Measurements from ENCODE around the gene GPR107. TPM values are rescaled to one million over a fixed set of nuclear protein-coding genes. Genes with fewer than 3 reads are reported as not detected.

GPR107 gene
- total RNA-seq, 1 donor from 2014 or later, result 70.7 TPM

DNA sequence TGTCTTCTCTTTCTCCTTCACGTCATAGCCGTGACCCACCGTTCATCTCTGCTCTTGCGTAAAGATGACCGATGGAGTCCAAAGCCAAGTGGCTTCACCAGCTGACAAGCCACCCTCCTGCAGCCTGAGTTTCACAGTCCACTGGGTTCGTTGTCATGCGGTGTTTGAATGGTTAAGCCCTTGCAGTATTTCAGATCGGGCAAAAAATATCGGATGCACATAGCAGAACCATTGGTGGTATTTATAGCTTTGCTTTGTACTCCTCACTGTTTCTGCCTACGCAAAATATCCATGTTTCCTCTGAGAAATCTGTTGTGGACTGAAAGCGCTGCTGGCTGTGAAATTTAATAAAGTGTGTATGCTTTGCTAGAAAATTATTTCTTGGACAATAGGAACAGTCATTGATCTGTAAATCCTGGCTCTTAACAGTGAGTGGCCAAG is 84.0 kb downstream of the GPR107 start:
- no peak overlapping the region for H3K4me3 Mint-ChIP-seq (ENCODE audit: unreplicated experiment)
- TF ChIP-seq, protein P1, sequence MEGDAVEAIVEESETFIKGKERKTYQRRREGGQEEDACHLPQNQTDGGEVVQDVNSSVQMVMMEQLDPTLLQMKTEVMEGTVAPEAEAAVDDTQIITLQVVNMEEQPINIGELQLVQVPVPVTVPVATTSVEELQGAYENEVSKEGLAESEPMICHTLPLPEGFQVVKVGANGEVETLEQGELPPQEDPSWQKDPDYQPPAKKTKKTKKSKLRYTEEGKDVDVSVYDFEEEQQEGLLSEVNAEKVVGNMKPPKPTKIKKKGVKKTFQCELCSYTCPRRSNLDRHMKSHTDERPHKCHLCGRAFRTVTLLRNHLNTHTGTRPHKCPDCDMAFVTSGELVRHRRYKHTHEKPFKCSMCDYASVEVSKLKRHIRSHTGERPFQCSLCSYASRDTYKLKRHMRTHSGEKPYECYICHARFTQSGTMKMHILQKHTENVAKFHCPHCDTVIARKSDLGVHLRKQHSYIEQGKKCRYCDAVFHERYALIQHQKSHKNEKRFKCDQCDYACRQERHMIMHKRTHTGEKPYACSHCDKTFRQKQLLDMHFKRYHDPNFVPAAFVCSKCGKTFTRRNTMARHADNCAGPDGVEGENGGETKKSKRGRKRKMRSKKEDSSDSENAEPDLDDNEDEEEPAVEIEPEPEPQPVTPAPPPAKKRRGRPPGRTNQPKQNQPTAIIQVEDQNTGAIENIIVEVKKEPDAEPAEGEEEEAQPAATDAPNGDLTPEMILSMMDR (IDR thresholded peaks at IDR 0.05), result no peak
- peaks cover 21% of the 10 kb centered on the region for H3K4me1 Mint-ChIP-seq (ENCODE audit: low read depth)

DNA sequence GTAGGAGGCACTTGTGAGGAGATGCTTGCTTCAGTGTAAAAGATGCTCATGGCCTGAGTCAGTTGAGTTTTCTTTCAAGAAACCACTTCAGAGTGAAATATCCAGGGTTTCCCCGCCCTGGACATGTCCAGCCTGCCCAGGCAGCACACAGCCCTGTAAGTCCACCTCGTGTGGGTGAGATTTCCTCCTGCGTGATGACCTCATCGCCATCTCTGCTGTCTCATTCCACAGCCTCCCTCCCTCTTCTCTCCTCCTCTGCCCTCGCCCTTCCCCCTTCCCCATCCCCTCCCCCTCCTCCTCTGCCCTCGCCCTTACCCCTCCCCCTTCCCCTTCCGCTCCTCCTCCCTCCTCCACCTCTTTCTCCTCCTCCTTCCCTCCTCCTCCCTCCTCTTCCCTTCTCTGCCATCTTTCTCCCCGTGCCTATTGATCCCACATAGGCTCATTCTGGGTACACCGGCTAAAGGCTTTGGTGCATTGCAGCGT is 84.5 kb downstream of the GPR107 start:
- Mint-ChIP-seq H3K9me3 (ENCODE audit: low read depth) (no peaks in the 10 kb centered on the region), H3K4me3 (ENCODE audit: unreplicated experiment) (no peak overlapping the region), H3K27ac (ENCODE audit: unreplicated experiment) (peak overlapping the region; percentile 92), H3K4me1 (ENCODE audit: low read depth) (peaks cover 21% of the 10 kb centered on the region), H3K27me3 (ENCODE audit: low read depth) (no peaks in the 10 kb centered on the region), H3K36me3 (ENCODE audit: low read depth) (peaks cover 12% of the 10 kb centered on the region)
- DNase-seq (ENCODE audit: low spot score), result no peak
- TF ChIP-seq, protein P1 (IDR thresholded peaks at IDR 0.05), result no peak

More for the DNA sequence above, 84.0 kb downstream of the GPR107 start:
- H3K27me3 Mint-ChIP-seq (ENCODE audit: low read depth), result no peaks in the 10 kb centered on the region
- DNase-seq (ENCODE audit: low spot score), result no peak
- H3K36me3 Mint-ChIP-seq (ENCODE audit: low read depth), result peaks cover 13% of the 10 kb centered on the region
- no peaks in the 10 kb centered on the region for H3K9me3 Mint-ChIP-seq (ENCODE audit: low read depth)
- peak overlapping the region; percentile 87 for H3K27ac Mint-ChIP-seq (ENCODE audit: unreplicated experiment)

DNA sequence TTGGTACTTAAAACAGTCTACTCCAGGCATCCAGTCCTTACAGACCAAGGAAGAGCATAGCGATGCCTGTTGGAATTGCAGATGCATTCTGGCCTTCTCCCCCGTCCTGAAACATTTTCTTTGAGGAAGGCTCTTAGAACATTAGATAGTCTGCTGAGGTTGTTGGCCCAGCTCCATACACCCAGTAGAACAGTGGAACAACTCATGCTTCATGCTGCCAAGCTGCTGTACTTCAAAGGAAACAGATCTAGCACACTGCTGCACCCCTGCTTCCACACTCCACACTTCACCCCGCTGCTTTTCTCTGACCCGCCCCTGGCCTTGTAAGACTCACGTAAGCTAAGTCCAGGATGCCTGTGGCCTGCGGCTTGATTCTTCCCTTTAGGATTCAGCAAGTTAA is 85.1 kb downstream of the GPR107 start:
- Mint-ChIP-seq H3K4me1 (ENCODE audit: low read depth) (peaks cover 25% of the 10 kb centered on the region), H3K9me3 (ENCODE audit: low read depth) (no peaks in the 10 kb centered on the region), H3K36me3 (ENCODE audit: low read depth) (peaks cover 8% of the 10 kb centered on the region), H3K27ac (ENCODE audit: unreplicated experiment) (peak overlapping the region; percentile 92), H3K4me3 (ENCODE audit: unreplicated experiment) (no peak overlapping the region), H3K27me3 (ENCODE audit: low read depth) (no peaks in the 10 kb centered on the region)
- TF ChIP-seq, protein P1 (IDR thresholded peaks at IDR 0.05), result no peak
- DNase-seq (ENCODE audit: low spot score), result no peak

GRCh38 chr9:130139251-130139650 is 85.5 kb downstream of the GPR107 start:
- Mint-ChIP-seq H3K4me1 (ENCODE audit: low read depth) (peaks cover 30% of the 10 kb centered on the region), H3K9me3 (ENCODE audit: low read depth) (no peaks in the 10 kb centered on the region), H3K4me3 (ENCODE audit: unreplicated experiment) (no peak overlapping the region), H3K27me3 (ENCODE audit: low read depth) (no peaks in the 10 kb centered on the region), H3K36me3 (ENCODE audit: low read depth) (peaks cover 8% of the 10 kb centered on the region), H3K27ac (ENCODE audit: unreplicated experiment) (peak overlapping the region; percentile 92)
- DNase-seq (ENCODE audit: low spot score), result no peak
- TF ChIP-seq, protein P1 (IDR thresholded peaks at IDR 0.05), result no peak

DNA sequence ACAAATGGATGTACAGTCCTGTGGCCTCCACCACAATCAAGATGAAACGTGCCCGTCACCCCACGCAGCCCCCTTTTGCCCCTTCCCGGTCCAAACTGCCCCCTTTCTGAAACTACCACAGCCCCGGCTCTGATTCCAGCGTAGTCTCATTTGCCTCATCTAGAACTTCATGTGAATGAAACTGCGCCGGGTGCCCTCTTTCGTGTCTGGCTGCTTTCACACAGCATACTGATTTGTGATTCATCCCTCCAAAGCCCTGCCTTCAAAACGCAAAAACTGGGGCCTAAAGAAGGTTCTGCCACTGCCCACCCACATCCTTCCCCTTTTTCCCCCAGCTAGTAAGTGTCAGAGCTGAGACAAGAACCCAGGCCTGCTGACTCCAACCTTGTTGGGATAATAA is 87.0 kb downstream of the GPR107 start:
- H3K4me1 Mint-ChIP-seq (ENCODE audit: low read depth), result peaks cover 36% of the 10 kb centered on the region
- TF ChIP-seq, protein P1 (IDR thresholded peaks at IDR 0.05), result no peak
- H3K27me3 Mint-ChIP-seq (ENCODE audit: low read depth), result no peaks in the 10 kb centered on the region
- H3K27ac Mint-ChIP-seq (ENCODE audit: unreplicated experiment), result no peak overlapping the region
- peaks cover 1% of the 10 kb centered on the region for H3K36me3 Mint-ChIP-seq (ENCODE audit: low read depth)
- no peak for DNase-seq (ENCODE audit: low spot score)
- no peak overlapping the region for H3K4me3 Mint-ChIP-seq (ENCODE audit: unreplicated experiment)
- no peaks in the 10 kb centered on the region for H3K9me3 Mint-ChIP-seq (ENCODE audit: low read depth)
